NB4 (cell line): ENCODE data around the gene LAIR1.

Experiments
- MAX ChIP-seq: IDR thresholded peaks from 2 replicates; pipeline ENCODE4 v1.6.1; 2011; ENCODE audit warnings: low read depth, low read length
- POLR2A ChIP-seq: IDR thresholded peaks from 2 replicates; pipeline ENCODE4 v1.6.1; 2011; ENCODE audit warnings: mild to moderate bottlenecking; ENCODE audit not compliant: insufficient read length; ENCODE audit errors: extremely low read depth
- TF ChIP-seq, protein P1 (sequence below): IDR thresholded peaks from one replicate; pipeline ENCODE4 v1.5.1; 2012; ENCODE audit warnings: low read depth, low read length

- TF ChIP-seq, protein P1, sequence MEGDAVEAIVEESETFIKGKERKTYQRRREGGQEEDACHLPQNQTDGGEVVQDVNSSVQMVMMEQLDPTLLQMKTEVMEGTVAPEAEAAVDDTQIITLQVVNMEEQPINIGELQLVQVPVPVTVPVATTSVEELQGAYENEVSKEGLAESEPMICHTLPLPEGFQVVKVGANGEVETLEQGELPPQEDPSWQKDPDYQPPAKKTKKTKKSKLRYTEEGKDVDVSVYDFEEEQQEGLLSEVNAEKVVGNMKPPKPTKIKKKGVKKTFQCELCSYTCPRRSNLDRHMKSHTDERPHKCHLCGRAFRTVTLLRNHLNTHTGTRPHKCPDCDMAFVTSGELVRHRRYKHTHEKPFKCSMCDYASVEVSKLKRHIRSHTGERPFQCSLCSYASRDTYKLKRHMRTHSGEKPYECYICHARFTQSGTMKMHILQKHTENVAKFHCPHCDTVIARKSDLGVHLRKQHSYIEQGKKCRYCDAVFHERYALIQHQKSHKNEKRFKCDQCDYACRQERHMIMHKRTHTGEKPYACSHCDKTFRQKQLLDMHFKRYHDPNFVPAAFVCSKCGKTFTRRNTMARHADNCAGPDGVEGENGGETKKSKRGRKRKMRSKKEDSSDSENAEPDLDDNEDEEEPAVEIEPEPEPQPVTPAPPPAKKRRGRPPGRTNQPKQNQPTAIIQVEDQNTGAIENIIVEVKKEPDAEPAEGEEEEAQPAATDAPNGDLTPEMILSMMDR, result no peak
- no peak for TF ChIP-seq POLR2A
- TF ChIP-seq MAX, result no peak
Observed at GRCh38 chr19:54366811-54367210, 2.1 kb upstream of the LAIR1 start.
